ENCODE results near the gene BCR.
A peak's percentile ranks its signal among the peaks of the same experiment; 100 is the strongest.

BCR gene

DNA sequence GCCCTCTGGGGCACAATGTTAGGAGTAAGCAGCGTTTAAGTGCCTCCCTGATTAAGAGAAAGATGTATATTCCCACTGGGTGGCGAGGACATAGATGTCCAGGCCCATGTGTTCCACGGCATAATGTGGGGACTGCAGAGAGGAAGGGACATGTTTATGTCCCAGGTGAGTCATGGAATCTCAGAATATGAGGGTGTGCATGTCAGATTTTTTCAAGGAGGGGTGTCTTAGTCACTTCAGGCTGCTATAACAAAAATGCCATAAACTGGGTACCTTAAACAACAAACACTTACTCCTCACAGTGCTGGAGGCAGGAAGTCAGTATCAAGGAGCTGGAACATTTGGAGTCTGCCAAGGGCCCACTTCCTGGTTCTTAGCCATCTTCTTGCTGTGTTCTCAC, 55.1 kb downstream of the BCR start:
- no peak overlapping the region for H3K4me3 ChIP-seq (ENCODE audit: low read length)
- no peak for DNase-seq (ENCODE audit: low read depth, low spot score)

DNA sequence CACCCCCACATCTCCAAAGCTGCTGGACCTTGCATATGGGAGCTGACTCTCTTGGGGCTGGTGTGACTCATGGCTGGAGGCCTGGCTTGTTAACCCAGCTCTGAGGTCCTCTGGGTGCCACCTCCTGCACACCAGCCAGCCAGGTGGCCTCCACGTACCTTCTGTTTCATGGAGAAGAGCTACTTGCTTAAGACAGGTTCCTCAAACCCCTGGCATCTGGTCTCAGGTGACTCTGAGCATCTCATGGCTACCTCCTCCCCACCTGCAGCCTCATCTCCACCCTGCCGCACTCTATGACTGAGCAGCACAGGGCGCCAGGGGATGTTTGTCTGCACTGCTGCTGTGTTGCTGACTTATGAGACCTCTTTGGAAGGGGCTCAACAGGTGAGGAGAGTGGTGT, 55.7 kb downstream of the BCR start:
- H3K4me3 ChIP-seq (ENCODE audit: low read length) = no peak overlapping the region
- DNase-seq (ENCODE audit: low read depth, low spot score) = no peak

DNA sequence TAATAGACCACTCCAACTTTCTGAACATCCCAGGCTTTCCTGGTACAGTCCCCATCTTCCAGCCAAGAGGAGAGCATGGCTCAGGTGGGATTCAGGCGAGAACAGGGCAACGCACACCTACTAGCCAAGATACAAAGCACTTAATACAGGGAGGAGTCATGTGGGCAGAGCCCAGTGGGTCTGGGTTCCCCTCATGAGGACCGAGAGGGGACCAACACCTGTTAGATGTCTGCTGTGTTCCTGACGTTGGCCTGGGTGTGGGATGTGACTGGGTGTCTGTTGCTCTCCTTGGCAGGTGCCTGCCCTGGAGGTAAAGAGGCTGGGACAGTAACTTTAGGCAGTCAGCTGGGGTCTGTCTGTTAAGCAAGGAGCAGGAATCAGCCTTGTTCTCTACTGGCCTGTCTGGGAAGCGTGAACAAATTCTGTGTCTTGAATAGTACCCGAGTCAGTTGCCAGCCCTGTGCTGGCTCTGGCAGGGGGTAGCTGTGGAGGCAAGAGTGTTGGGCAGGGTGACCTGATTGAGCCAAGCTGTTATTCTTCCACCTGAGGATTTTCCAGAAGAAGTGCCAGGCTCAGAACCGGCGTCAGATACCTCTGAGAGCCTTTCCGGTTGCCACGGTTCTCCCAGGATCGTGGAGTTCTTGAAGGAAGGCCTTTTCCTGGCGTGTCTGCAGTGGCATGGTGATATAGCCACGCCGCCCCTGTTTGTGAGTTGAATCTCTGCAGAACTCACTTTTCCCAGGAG, 56.3 kb downstream of the BCR start:
- no peak overlapping the region for H3K4me3 ChIP-seq (ENCODE audit: low read length)
- no peak for DNase-seq (ENCODE audit: low read depth, low spot score)

DNA sequence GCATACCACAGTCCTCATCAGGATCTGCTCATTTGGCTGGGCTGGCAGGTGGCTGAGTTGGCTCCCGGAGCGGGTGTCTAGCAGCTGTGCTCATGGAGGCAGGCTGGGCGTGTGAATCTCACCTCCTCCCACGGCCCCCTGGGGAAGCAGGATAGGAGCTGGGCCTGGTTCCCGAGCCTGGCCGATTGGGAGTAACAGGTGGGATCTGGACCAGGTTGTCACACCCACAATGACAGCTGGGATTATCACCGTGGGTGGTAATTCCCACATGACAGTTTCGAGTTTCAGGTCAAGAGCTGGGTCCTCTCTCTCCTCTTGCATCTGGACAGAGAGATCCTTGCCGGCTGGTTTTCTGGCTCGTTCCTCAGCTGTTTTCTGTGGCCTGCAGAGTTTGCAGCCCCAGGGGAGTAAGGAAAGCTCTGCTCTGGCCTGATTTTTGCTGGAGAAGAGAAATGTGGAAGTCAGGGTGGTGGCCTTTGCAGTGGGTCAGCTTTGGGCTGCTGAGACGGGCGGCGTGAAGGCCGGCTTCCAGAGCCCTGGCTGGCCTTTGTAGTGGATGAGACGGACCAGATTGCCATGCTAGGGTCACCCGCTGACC, 57.0 kb downstream of the BCR start:
- no peak overlapping the region for H3K4me3 ChIP-seq (ENCODE audit: low read length)
- no peak for DNase-seq (ENCODE audit: low read depth, low spot score)

DNA sequence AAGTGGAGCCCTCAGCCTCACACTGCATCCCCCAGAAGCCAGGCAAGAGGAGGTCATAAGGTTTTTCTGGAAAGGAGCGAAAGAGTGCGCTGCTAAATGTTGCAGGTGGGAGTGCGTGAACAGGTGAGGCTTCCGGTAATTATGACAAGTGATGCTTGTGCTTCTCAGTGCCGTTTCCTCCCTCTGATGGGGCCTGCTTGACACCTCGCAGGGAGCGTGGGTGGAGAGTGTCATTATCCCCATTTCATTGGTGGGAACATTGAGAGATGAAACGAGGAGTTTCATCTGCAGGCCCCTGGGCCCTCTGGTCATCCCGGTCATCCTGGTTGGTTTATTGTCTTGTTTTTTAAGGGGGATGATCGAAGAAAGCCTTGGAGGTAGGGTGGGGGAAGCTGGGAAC, 57.5 kb downstream of the BCR start:
- DNase-seq (ENCODE audit: low read depth, low spot score) = no peak
- no peak overlapping the region for H3K4me3 ChIP-seq (ENCODE audit: low read length)

DNA sequence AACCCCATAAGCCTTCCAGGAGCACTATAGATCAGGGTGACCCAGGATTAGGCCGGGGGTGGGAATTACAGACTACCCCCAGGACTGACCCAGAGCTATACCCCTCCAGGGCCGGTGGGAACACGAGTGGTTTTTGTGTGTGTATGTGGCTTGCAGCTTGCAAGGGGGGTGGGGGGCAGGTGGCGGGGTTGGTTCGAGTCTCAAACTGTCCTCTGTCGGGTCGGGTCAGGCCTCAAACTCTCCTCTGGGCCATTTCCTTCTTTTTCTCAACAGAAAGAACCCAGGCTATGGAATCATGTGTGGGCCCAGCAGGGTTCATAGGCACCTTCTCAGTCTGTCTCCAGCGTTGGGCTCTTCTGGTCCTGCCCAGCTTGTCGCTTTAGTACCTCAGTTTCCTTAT, 58.4 kb downstream of the BCR start:
- no peak overlapping the region for H3K4me3 ChIP-seq (ENCODE audit: low read length)
- no peak for DNase-seq (ENCODE audit: low read depth, low spot score)

DNA sequence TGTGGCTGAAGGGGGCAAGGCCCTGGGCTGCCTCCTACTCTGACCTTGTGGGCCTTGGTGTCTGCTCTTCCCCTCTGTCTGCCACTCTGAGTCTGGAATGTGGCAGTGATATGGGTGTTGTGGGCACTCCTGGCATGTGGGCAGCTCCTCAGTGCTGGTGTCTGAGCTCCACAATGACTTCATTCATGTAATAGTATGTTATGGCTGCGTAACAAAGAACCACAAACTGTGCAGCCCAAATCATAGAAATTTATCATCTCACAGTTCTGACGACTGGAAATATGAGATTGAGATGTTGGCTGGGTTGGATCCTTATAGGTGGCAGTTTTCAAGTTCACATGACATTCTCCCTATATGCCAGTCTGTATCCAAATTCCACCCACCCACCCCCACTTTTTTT, 59.1 kb downstream of the BCR start:
- H3K4me3 ChIP-seq (ENCODE audit: low read length) = no peak overlapping the region
- no peak for DNase-seq (ENCODE audit: low read depth, low spot score)

DNA sequence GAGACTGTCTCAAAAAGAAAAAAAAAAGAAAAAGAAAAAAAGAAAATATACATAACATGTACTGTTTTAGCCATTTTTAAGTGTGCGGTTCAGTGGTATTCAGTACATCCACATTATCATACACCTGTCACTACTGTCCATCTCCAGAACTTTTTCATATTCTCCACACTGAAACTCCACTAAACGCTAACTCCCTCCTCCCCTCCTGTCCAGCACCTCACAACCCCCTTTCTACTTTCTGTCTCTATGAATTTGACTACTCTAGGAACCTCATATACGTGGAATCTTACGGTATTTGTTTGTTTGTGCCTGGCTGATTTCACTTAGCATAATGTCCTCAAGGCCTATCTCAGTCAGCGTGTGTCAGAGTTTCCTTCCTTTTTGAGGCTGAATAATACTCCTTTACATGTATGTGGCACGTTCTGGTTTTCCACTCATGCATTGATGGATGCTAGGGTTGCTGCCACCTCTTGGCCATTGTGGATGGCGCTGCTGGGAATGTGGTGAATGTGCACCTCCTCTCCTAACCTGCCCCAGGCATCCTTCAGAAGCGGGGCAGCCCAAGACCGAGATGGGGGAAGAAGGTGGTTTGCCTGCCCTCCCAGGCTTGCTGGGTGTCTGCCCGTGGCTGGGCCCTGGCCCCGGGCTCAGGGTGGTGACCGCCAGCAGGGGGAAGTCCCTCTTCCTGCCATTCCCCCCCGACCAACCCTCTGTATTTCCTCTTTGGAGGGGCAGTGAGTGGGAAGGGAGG, 60.5 kb downstream of the BCR start:
- H3K4me3 ChIP-seq (ENCODE audit: low read length) = no peak overlapping the region
- no peak for DNase-seq (ENCODE audit: low read depth, low spot score)

DNA sequence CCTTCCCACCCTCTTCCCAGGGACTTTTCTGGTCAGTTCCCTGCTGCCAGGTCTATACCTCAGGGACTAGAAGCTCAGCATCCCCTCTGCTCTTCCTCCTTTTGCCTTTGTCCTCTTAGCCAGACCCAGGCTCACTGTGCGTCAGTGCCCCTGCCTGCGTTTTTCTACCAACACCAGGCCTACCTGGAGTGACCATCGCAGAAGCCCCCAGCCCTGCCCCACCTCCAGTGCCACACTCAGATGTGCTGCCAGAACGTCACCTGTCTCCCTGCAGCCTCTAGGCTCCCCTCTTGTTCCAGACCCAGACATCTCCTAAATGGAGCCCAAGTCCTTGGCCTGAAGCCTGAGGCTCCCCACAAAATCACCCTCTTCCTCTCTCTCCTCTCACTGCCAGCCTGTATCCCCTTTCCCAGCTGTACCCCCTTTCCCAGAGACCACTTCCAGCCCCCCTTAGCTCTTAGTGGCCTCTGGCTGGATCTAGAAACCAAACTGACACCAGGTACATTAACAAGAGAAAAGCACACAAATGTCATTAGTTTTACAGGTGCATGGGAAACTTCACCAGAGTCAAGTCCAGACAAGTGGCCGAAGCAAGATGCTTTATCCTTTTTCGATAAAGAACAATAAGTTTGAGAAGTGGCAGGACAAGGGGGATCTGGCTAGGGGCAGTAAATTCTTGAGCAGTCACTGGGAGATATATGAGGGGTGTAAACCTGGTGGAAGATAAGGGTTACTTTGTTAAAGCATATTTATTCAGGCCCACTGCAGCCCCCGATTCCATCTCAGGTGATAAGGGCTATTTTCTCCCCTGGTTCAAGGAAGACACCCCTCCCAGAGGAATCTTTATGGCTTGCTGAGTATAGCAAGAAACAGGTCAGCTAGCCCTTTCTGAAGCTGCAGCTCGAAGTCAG, 61.5 kb downstream of the BCR start:
- DNase-seq (ENCODE audit: low read depth, low spot score) = no peak
- no peak overlapping the region for H3K4me3 ChIP-seq (ENCODE audit: low read length)

DNA sequence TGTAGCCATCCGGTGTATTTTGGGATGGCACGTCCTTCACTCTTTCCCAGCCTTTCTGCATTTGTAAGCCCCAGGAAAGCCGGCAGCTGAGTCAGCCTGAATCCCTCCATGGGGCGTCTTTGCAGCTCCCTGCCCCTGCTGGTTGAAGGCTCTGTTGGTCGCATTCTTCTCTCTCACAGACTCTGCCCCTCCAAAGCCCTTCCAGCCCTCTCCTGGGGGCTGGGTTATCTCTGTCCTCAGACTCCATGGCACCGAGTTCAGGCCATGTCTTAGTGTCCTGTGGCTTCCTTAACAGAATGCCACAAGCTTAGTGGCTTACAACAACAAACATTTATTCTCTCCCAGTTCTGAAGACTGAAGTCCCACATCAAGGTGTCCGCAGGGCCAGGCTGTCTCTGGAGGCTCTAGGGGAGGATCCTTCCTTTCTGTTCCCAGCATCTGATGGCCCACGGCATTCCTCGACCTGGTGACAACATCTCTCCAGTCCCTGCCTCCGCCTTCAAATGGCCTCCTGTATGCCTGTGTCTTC, 62.2 kb downstream of the BCR start:
- H3K4me3 ChIP-seq (ENCODE audit: low read length) = no peak overlapping the region
- DNase-seq (ENCODE audit: low read depth, low spot score) = no peak

DNA sequence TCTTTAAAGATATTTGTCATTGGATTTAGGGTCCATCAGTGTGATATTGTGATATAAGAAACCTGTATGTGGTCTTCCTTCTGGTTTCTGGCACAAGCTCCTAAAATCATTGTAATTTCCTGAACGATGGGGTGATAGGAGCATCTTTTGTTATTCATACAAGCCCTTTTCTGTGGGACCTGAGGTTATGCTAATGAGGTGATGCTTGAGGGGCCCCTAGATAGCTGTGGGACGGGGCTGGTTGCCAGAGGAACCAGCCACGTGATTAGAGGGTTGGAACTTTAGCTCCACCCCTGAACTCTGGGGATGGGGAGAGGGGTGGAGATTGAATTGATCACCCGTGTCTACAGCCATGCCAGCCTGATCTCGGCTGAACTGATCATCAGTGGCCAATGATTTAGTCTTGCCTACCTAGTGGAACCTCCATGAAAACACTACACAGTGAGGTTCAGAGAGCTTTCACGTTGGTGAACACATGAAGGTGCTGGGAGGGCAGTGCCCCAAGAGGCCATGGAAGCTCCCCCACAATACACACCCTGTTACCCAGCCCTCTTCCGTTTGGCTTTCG, 62.8 kb downstream of the BCR start:
- DNase-seq (ENCODE audit: low read depth, low spot score) = peak; percentile 87

DNA sequence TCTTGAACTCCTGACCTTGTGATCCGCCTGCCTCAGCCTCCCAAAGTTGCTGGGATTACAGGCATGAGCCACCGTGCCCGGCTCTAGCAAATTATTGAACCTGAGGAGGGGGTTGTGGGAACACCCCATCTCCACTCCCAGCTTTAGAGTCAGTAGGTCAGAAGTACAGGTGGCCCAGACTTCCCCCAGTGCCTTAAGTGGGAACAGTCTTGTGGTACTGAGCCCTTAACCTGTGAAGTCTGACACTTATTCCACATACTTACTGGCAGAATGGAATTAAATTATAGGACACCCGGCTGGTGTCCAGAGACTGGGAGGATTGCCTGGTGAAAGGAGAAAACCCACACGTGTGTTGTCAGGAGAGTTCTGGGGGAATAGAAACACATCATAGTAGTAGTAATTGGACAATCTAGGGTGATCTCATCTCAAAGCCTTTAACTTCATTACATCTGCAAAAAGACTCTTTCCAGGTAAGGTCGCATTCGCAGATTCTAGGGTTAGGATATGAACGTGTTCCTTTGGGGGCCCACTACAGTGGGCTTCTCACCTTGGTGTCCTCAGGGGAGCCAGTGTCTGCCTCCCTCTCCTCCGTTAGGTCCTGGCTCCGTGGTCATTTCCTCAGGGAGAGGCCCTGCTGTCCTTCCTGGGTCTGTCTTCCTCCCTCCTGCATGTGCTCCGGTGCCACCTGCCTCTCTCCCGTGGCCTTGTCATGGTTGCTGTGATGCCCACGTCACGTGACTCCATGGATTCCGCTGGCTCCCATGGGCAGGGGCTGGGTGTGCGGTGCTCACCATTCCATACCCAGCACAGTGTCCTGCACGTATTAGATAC, 63.8 kb downstream of the BCR start:
- H3K4me3 ChIP-seq (ENCODE audit: low read length) = no peak overlapping the region
- DNase-seq (ENCODE audit: low read depth, low spot score) = no peak

More for the DNA sequence above, 62.8 kb downstream of the BCR start:
- H3K4me3 ChIP-seq (ENCODE audit: low read length) = no peak overlapping the region

DNA sequence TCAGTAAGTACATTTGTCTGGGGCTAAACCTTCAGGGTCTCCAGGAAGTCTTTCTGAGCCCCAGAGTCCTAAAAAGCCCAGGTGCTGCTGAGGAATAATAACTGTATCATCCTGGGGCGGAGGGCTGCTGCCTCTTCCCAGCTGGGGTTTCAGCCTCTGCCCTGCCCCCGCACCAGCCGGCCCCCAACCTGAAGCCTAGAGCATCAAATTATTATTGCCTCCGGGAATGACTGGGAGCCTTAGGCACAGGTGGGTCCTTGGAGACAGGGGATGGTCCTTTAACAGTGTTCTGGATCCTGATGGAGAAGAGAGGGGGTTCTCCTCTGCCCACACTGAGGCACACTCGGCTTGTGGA, 64.4 kb downstream of the BCR start:
- DNase-seq (ENCODE audit: low read depth, low spot score) = no peak
- H3K4me3 ChIP-seq (ENCODE audit: low read length) = no peak overlapping the region

DNA sequence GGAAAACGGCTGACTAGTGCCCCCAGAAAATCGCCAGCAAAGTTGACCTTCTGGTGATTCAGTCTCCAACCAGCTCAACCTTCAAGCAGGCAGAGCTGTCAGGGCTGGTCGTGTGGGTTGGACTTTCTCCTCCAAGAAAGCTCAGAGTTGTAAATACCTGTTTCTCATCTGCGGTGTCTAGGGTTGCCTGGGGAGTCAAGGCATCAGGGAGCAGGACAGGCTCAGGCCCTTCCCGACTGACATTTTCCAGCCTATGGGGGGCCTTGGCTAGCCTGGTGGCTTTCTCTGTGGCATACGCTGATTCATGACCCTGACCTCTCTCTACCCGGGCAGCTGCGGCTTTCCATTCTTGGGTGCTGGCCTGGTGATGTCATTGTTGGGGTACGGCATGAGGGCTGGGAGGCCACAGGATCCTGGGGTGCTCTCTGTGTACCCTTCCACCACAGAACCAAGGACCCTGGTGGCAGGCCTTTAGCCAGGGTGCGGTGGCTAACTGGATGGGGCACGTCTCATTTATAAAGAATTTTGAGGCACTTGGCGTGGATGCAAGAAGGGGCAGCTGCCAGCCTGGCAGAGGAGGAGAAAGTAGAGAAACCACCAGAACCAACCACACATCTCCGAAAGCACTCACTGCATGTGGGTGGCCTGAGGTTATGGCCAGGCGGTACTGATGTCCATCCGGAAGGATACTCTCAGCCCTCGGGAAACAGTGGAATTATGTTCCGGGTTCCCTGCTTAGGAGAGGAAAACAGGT, 64.9 kb downstream of the BCR start:
- H3K4me3 ChIP-seq (ENCODE audit: low read length) = no peak overlapping the region
- no peak for DNase-seq (ENCODE audit: low read depth, low spot score)

DNA sequence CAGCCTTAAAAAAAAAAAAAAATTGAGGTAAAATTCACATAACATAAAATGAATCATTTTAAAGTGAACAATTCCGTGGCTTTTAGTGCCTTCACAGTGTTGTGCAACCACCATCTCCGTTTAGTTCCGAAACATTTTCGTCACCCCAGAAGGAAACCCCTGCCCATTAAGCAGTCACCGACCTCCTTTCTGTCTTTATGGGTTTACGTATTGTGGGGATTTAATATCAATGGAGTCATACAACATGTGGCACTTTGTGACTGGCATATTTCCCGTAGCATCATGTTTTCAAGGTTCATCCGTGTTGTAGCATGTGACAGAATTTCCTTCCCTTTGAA, 65.5 kb downstream of the BCR start:
- DNase-seq (ENCODE audit: low read depth, low spot score) = no peak
- H3K4me3 ChIP-seq (ENCODE audit: low read length) = no peak overlapping the region

DNA sequence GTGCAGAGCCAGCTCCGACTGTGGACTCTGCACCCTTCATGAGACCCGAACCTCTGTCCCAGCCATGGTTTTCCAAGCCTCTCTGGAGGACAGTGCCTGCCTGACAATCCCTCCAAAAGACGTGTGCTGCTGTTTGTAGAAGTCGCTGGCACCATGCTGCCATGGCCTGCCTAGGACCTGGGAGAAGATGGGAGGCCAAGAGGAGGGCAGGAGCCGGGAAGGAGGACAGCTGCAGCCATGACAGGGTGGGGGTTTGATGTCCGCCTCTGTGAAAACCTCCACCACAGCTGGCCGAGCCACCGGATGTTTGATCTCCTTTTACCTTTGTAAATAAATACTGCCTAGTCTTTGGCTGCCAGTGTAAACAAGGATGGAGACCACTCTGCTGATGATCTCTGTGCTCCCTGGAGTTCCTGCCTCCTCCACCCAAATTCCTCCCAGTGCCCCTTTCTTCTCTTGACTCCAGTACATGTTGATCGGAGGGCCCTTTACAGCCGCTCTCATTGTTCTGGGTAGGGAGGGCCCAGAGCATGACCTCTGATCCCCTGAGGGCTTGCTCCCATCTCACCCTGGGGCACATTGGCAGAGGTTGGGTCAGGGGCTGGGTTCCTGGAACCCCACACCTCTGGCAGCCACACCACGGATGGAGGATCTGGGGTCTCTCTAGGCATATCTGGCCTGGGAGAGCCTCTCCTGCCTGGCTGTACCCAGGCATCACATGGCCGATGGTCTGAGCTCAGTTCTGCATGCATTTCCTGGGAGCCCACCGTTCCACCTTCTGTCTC, 66.9 kb downstream of the BCR start:
- no peak for DNase-seq (ENCODE audit: low read depth, low spot score)
- no peak overlapping the region for H3K4me3 ChIP-seq (ENCODE audit: low read length)

DNA sequence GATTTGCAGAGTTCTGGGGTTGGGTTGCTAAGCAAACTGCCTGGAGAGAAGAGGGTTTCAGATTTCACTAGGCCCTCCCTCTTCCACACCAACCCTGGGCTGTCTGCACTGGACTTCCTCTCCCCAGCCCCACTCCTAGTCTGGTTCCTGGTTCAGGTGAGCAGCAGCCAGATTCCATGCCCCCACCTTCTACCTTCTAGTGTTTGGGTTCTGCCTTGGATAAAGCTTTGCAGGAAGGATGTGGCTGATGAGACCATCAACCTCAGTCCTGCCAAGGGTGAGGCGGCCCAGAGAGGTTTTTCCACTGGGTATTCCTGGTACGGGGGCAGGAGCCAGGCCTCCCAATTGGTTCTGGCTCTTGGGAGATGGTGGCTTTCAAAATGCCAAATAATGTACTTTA, 68.3 kb downstream of the BCR start:
- DNase-seq (ENCODE audit: low read depth, low spot score) = no peak
- no peak overlapping the region for H3K4me3 ChIP-seq (ENCODE audit: low read length)

All from Jurkat, Clone E6-1 (cell line).